Testis (tissue), 3 donors: ENCODE results near the gene ANKS1B. TPM values are rescaled to one million over a fixed set of nuclear protein-coding genes. Genes with fewer than 3 reads are reported as not detected.

ENCODE experiments used
- DNase-seq: peaks from one replicate; pipeline ENCODE4 v3.0.0-alpha.2; 2019
- H3K27ac ChIP-seq, 2 donors: fragments of 200-600 bp; sonication (generic); one replicate each; pipeline ENCODE4 v1.5.1; 2019
- H3K27me3 ChIP-seq: fragments of 200-600 bp; sonication (generic); one replicate; pipeline ENCODE4 v1.5.1; 2019
- H3K36me3 ChIP-seq: fragments of 200-600 bp; sonication (generic); one replicate; pipeline ENCODE4 v1.5.1; 2017; ENCODE audit warnings: low read depth; ENCODE audit errors: missing control alignments
- H3K4me1 ChIP-seq: fragments of 200-600 bp; sonication (generic); one replicate; pipeline ENCODE4 v1.5.1; 2019
- H3K4me3 ChIP-seq, 2 donors: fragments of 200-600 bp; sonication (generic); one replicate each; pipeline ENCODE4 v1.5.1; 2017 to 2019
- H3K9me3 ChIP-seq: fragments of 200-600 bp; sonication (generic); one replicate; pipeline ENCODE4 v1.5.1; 2017
- CTCF ChIP-seq, 3 experiments: fragments of 450-650 bp in 2 of 3; fragments of 200-600 bp in 1 of 3; sonication (generic) in 1 of 3; IDR thresholded peaks; one replicate each; pipeline ENCODE4 v1.5.1; 2016 to 2019; ENCODE audit warnings: antibody characterized with exemption in 3 of 3, mild to moderate bottlenecking in 2 of 3, moderate library complexity in 1 of 3
- POLR2A ChIP-seq: fragments of 450-650 bp; IDR thresholded peaks from one replicate; pipeline ENCODE4 v1.6.1; 2017; ENCODE audit warnings: antibody characterized with exemption, mild to moderate bottlenecking, moderate library complexity
- WGBS, 2 donors: methylation state at CpG; one replicate each; pipeline ENCODE4 v1.1.5; 2018; 5-methylcytosine and 5-hydroxymethylcytosine counted together
- intact Hi-C: fragments of 100-400 bp; cut with DNase I; formaldehyde crosslinking; loops from one replicate; pipeline ENCODE4 v1.15.1; 2023; ENCODE audit warnings: low total_unique reads
- polyA plus RNA-seq: library from polyadenylated mRNA; stranded (reverse); fragments of 350-450 nt; fragmentation: Illumina TruSeq; extraction: RNeasy Lipid Tissue Mini Kit (QIAGEN cat#74804); gene quantifications from one replicate; pipeline ENCODE4 v1.2.3, GENCODE V29; 2014; ENCODE audit warnings: low read depth, low replicate concordance; ENCODE audit not compliant: insufficient read depth
- total RNA-seq, 2 donors: library from RNA; depleted of rRNA; stranded (reverse); fragments of >200 nt; gene quantifications; one replicate each; pipeline ENCODE4 v1.2.3, GENCODE V29; 2016

Gene ANKS1B
- total and polyA plus RNA-seq, 3 donors from 2014 or later = 26.8 to 58.2 (median 30.9) TPM

DNA sequence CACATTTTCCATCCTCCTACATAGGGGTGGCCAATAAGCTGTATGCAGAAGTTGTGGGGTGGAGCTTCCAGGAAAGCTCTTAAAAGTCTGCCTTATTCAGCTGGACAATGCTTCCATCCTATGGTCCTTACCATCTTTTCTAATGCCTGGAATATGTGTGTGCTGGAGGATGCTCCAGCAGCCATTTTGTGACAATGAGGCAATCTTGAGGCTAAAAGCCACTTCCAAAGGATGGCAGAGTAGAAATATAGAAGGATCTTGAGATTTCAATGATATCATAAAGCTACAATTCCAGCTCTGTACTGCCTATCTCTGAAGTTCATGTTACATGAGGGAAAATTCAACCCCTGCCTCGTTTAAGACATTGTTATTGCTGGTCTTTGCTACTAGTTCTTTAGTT is 1244.0 kb downstream of the ANKS1B start:
- no peaks in the 10 kb centered on the region for H3K27me3 ChIP-seq
- no peak for TF ChIP-seq POLR2A
- TF ChIP-seq CTCF (IDR thresholded peaks at IDR 0.05) = no peak
- no peaks in the 10 kb centered on the region for H3K36me3 ChIP-seq
- no peak overlapping the region for H3K27ac ChIP-seq
- intact Hi-C loops = no loop called here
- H3K9me3 ChIP-seq = no peaks in the 10 kb centered on the region
- WGBS, 2 donors = 81 to 91% methylated on average over 1 of the region's 1 CpG
- no peak for DNase-seq
- no peaks in the 10 kb centered on the region for H3K4me1 ChIP-seq
- no peak overlapping the region for H3K4me3 ChIP-seq

DNA sequence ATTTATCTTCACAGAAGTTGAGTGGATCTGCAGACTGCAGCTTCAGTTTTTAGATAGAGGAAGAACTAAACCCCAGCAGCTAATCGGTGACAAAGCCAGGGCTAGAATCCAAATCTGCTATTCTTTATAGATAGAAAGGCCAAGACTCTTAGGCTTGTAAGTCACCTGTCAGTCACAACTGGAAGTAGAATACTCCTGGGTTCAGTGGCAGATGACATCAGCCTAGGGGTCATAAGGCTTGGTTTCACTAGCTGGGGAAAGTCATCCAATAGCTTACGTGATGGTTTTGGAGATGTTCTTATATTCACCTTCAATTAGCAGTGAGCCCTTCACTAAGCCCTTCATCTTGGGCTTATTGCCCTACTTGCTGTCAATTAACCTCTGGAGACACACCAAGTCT is 1246.2 kb downstream of the ANKS1B start:
- H3K9me3 ChIP-seq = no peaks in the 10 kb centered on the region
- 85 to 87% methylated on average over 2 of the region's 2 CpGs for WGBS, 2 donors
- no peak overlapping the region for H3K27ac ChIP-seq
- no peaks in the 10 kb centered on the region for H3K36me3 ChIP-seq
- H3K27me3 ChIP-seq = no peaks in the 10 kb centered on the region
- DNase-seq = no peak
- no peak overlapping the region for H3K4me3 ChIP-seq
- no peaks in the 10 kb centered on the region for H3K4me1 ChIP-seq
- no peak for TF ChIP-seq CTCF (IDR thresholded peaks at IDR 0.05)
- no peak for TF ChIP-seq POLR2A
- intact Hi-C loops = no loop called here

DNA sequence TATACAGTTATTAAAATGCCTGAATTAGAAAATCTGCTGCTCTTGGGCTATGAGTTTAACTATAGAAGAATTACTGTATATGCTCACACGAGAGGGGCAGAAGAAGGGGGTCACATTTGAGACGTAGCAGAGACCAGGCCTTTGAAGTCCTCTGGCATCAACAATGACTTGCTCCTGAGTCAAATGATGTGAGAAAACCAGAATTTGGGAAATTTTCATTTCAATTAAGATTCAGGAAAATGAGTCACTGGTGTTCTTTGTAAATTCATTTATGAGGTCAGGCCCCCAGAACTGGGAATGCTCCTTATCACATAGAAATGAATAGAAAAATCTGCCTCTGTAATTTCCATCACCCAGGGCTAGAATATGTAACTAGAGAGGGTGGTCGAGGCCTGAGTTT is 1246.7 kb downstream of the ANKS1B start:
- WGBS, 2 donors = 85 to 86% methylated on average over 3 of the region's 3 CpGs
- intact Hi-C loops = no loop called here
- no peaks in the 10 kb centered on the region for H3K9me3 ChIP-seq

GRCh38 chr12:98737322-98737712 is 1247.4 kb downstream of the ANKS1B start:
- H3K36me3 ChIP-seq = no peaks in the 10 kb centered on the region
- DNase-seq = no peak
- no peak for TF ChIP-seq CTCF (IDR thresholded peaks at IDR 0.05)
- no peak for TF ChIP-seq POLR2A
- intact Hi-C loops = no loop called here
- no peaks in the 10 kb centered on the region for H3K27me3 ChIP-seq
- H3K27ac ChIP-seq = no peak overlapping the region
- H3K4me1 ChIP-seq = no peaks in the 10 kb centered on the region
- 82 to 89% methylated on average over 4 of the region's 4 CpGs for WGBS, 2 donors
- no peak overlapping the region for H3K4me3 ChIP-seq
- H3K9me3 ChIP-seq = no peaks in the 10 kb centered on the region

More for the DNA sequence above, 1246.7 kb downstream of the ANKS1B start:
- Histone ChIP-seq H3K27me3 (no peaks in the 10 kb centered on the region), H3K4me3 (no peak overlapping the region), H3K36me3 (no peaks in the 10 kb centered on the region), H3K4me1 (no peaks in the 10 kb centered on the region), H3K27ac (no peak overlapping the region)
- DNase-seq = no peak
- TF ChIP-seq CTCF (IDR thresholded peaks at IDR 0.05) (no peak), POLR2A (no peak)
